Stimulated activated CD4-positive, alpha-beta T cell treated with anti-CD3 and anti-CD28 coated beads, TNF-alpha, amount 100 ng/mL, for 48 hours (primary cell): ENCODE data around the gene CLCN3.
"Not testable (repeated sequence)": the region's sequence is repeated elsewhere in the genome, so short reads cannot be mapped to it uniquely, and the experiment has no call there.

ENCODE experiments used
- DNase-seq, 3 donors: peaks; one replicate each; pipeline ENCODE4 v3.0.0-alpha.2; 2020; ENCODE audit warnings: low read depth in 3 of 3

The CLCN3 gene

GRCh38 chr4:169619958-169620879 is at the start of gene CLCN3:
CLCN3 (plus strand) TSS chr4:169620578; CDS start chr4:169635929, 15,351 bp downstream.
- DNase-seq = peak; percentile 82 to 90 (median 82)

GRCh38 chr4:169571012-169571411 is 49.4 kb upstream of the CLCN3 start:
- DNase-seq = not testable (repeated sequence)

GRCh38 chr4:169571435-169571834 is 48.9 kb upstream of the CLCN3 start:
- no peak for DNase-seq

GRCh38 chr4:169573889-169574288 is 46.5 kb upstream of the CLCN3 start:
- DNase-seq = no peak

GRCh38 chr4:169582203-169582602 is 38.2 kb upstream of the CLCN3 start:
- no peak for DNase-seq

GRCh38 chr4:169582706-169583105 is 37.7 kb upstream of the CLCN3 start:
- DNase-seq = no peak

- no peak for DNase-seq
These were observed 36.8 kb upstream of the CLCN3 start for GRCh38 chr4:169583563-169583962.

GRCh38 chr4:169593050-169593560 is 27.3 kb upstream of the CLCN3 start:
- no peak for DNase-seq

GRCh38 chr4:169594560-169595195 is 25.7 kb upstream of the CLCN3 start:
- no peak for DNase-seq

GRCh38 chr4:169601016-169601771 is 19.2 kb upstream of the CLCN3 start:
- DNase-seq = no peak

- no peak for DNase-seq
These were observed 17.1 kb upstream of the CLCN3 start for GRCh38 chr4:169603312-169603711.

- DNase-seq = no peak
These were observed 16.1 kb upstream of the CLCN3 start for GRCh38 chr4:169604131-169604900.

- DNase-seq = no peak
These were observed 15.5 kb upstream of the CLCN3 start for GRCh38 chr4:169604903-169605331.

- DNase-seq = no peak
These were observed 9.2 kb upstream of the CLCN3 start for GRCh38 chr4:169611157-169611556.

- DNase-seq = peak; percentile 76 to 87 (median 77)
These were observed 8.1 kb upstream of the CLCN3 start, which contains the start of gene NEK1 for GRCh38 chr4:169611991-169612870. NEK1 (minus strand) TSS chr4:169612583; CDS start chr4:169602630, 9,953 bp downstream.

- DNase-seq = peak in 1 of 3 donors; percentile 50
These were observed 7.2 kb upstream of the CLCN3 start for GRCh38 chr4:169612871-169613859.

GRCh38 chr4:169615467-169616106 is 4.8 kb upstream of the CLCN3 start:
- no peak for DNase-seq

GRCh38 chr4:169616846-169617245 is 3.5 kb upstream of the CLCN3 start:
- no peak for DNase-seq
